ENCODE results near the gene NPC2. TPM values are rescaled to one million over a fixed set of nuclear protein-coding genes. Genes with fewer than 3 reads are reported as not detected.

NPC2 gene
- total RNA-seq, 4 donors from 2014 or later, result 229 to 483 (median 297) TPM

DNA sequence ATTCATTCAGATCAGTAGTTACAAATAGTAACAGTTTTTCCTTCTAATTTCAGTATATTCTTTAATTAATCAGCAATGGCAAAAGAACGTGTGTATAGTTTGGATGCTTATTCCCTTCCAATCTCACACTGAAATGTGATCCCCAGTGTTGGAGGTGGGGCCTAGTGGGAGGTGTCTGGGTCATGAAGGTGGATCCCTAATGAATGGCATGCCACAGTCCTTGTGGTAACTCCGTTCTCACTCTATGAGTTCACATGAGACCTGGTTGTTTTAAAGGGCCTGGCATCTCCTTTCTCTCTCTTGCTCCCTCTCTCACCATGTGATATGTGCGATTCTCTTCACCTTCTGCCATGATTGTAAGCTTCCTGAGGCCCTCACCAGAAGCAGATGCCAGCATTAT lies 48.2 kb downstream of the NPC2 start:
- no peak for TF ChIP-seq POLR2A (IDR thresholded peaks at IDR 0.05)
- TF ChIP-seq, protein P1, sequence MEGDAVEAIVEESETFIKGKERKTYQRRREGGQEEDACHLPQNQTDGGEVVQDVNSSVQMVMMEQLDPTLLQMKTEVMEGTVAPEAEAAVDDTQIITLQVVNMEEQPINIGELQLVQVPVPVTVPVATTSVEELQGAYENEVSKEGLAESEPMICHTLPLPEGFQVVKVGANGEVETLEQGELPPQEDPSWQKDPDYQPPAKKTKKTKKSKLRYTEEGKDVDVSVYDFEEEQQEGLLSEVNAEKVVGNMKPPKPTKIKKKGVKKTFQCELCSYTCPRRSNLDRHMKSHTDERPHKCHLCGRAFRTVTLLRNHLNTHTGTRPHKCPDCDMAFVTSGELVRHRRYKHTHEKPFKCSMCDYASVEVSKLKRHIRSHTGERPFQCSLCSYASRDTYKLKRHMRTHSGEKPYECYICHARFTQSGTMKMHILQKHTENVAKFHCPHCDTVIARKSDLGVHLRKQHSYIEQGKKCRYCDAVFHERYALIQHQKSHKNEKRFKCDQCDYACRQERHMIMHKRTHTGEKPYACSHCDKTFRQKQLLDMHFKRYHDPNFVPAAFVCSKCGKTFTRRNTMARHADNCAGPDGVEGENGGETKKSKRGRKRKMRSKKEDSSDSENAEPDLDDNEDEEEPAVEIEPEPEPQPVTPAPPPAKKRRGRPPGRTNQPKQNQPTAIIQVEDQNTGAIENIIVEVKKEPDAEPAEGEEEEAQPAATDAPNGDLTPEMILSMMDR (IDR thresholded peaks at IDR 0.05), result no peak
- WGBS, 2 donors, result 33 to 37% methylated on average over 3 of the region's 3 CpGs
- intact Hi-C loops (cut with DNase I; ENCODE audit: low total_unique reads), result no loop called here
- H3K4me3 ChIP-seq (ENCODE audit: low read depth, poor library complexity, severe bottlenecking), result no peak overlapping the region
- DNase-seq (ENCODE audit: low spot score in 2 of 2), result peak in 1 of 2 donors; percentile 21

DNA sequence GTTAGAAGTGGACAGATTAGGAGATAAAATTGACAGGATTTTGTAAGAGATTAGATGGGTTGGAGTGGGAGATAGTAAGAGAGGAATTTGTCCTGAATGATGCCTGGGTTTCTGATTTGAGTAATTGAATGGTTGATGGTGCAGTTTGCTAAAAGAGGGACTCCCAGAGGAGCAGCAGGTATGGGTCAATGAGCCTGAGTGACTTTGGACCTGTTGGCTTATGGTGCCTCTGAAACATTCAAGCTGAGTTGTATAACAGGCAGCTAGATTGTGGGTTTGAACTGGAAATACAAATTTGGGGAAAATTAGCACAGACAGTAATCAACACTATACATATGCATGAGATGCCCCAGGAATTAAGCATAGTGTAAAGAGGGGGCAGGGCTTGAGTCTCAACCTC lies 50.3 kb downstream of the NPC2 start:
- no peak for TF ChIP-seq POLR2A (IDR thresholded peaks at IDR 0.05)
- TF ChIP-seq, protein P1 (IDR thresholded peaks at IDR 0.05), result no peak
- intact Hi-C loops (cut with DNase I; ENCODE audit: low total_unique reads), result no loop called here
- DNase-seq (ENCODE audit: low spot score in 2 of 2), result no peak
- no peak overlapping the region for H3K4me3 ChIP-seq (ENCODE audit: low read depth, poor library complexity, severe bottlenecking)

DNA sequence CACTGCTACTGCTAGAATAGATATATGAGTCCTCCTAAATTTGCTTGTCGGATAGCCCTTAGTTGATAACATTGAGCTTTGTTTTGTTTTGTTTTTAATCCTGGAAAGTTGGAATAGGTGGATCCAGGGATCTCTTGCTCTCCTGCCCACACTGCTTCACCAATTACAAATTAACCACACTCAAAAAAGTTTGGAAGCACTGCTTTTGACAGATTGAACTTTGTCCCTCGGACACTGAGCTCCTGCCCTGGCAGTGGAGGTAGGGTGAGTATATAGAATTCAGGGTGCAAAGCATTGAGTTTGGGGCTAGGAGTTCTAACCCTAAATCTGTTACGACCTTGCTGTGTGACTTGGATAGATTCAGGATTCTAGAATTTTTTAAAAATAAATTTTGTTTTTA lies 52.0 kb downstream of the NPC2 start:
- intact Hi-C loops (cut with DNase I; ENCODE audit: low total_unique reads), result no loop called here
- 85 to 89% methylated on average over 3 of the region's 3 CpGs for WGBS, 2 donors
- no peak overlapping the region for H3K4me3 ChIP-seq (ENCODE audit: low read depth, poor library complexity, severe bottlenecking)
- DNase-seq (ENCODE audit: low spot score in 2 of 2), result no peak
- TF ChIP-seq POLR2A (IDR thresholded peaks at IDR 0.05), result no peak
- TF ChIP-seq, protein P1 (IDR thresholded peaks at IDR 0.05), result no peak

DNA sequence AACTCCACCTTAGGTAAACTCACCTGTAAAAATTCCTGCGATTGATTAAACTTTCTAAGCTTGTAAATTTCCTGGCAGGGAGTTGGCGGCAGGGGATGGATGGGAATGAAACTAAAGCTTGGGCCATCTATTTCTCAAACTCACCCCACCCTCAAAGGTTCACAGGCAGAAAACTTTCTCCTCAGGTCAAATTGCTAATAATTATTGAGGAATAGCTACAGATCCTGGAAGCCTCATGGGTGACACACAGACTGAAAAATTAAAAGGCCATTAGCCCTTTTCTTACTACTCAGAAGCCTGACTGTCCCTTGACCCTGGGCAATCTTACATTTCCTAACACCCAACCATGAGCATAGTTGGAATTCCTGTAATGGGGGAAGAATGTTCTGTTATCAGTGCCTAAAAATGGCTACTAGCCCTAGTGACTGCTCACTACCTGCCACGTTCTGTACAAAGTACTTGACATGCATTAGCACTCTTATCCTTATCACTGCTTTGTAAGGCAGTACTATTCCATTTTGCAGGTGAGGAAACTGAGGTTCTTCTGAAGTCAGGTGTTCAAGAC lies 54.7 kb downstream of the NPC2 start:
- DNase-seq (ENCODE audit: low spot score in 2 of 2), result peak in 1 of 2 donors; percentile 14
- H3K4me3 ChIP-seq (ENCODE audit: low read depth, poor library complexity, severe bottlenecking), result no peak overlapping the region
- 84 to 85% methylated on average over 3 of the region's 3 CpGs for WGBS, 2 donors
- intact Hi-C loops (cut with DNase I; ENCODE audit: low total_unique reads), result no loop called here
- no peak for TF ChIP-seq POLR2A (IDR thresholded peaks at IDR 0.05)
- TF ChIP-seq, protein P1 (IDR thresholded peaks at IDR 0.05), result no peak

DNA sequence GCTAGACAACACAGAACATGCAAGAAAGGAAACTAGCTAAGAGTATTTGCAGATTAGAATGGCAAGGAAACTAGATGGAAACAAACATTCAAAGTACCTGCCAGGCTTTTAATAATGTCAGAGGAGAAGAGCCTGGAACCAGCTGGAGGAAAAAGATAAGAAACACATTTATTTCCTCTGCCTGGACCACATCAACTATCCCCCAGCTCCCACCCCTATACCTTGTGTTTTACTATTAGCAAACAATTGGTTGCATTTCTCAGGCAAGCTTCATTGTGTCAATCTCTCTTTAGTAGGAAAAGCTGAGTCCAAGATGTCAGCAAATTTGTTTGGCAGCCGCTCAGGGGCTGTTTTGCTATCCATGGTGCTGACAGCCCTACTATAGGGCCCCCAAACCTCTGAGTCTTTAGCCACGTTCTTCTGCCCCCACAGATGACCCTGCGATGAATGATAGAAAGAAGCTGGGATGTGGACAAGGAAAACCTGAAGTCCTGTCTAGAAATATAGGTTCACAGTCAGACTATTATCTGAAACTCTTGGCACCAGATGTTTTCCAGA lies 55.5 kb downstream of the NPC2 start:
- WGBS, 2 donors, result 30 to 43% methylated on average over 3 of the region's 3 CpGs
- TF ChIP-seq, protein P1 (IDR thresholded peaks at IDR 0.05), result no peak
- TF ChIP-seq POLR2A (IDR thresholded peaks at IDR 0.05), result no peak
- intact Hi-C loops (cut with DNase I; ENCODE audit: low total_unique reads), result no loop called here
- peak in 1 of 2 donors; percentile 18 for DNase-seq (ENCODE audit: low spot score in 2 of 2)
- no peak overlapping the region for H3K4me3 ChIP-seq (ENCODE audit: low read depth, poor library complexity, severe bottlenecking)

DNA sequence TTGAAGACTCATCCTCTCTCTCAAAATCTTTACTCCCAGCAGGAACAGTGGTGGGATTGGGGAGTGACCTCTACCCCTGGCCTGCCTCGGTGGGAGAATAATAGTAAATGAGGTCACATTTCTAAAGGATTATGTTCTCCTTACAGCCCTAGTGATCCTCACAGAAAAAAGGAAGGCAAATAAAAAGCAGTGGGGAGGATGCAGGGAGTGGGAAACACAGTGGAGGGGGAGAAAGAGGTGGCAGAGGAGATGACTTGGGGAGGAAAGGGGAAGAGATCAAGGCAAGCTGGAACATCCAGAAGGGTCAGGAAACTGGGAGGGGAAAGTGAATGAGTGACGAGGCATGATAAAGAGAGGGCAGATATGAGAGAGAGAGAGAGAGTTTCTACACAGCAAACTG lies 58.8 kb downstream of the NPC2 start:
- TF ChIP-seq, protein P1 (IDR thresholded peaks at IDR 0.05), result no peak
- WGBS, 2 donors, result 38 to 47% methylated on average over 2 of the region's 2 CpGs
- intact Hi-C loops (cut with DNase I; ENCODE audit: low total_unique reads), result no loop called here
- no peak overlapping the region for H3K4me3 ChIP-seq (ENCODE audit: low read depth, poor library complexity, severe bottlenecking)
- DNase-seq (ENCODE audit: low spot score in 2 of 2), result peak in 1 of 2 donors; percentile 29

All from lower leg skin (tissue), 4 donors.